HG03442 (cell line): ENCODE measurements around the gene P2RY2.
"Not testable (repeated sequence)": the region's sequence is repeated elsewhere in the genome, so short reads cannot be mapped to it uniquely, and the experiment has no call there.

Source experiments
- ATAC-seq: cut with Tn5 transposase; IDR thresholded peaks from one replicate; pipeline ENCODE4 v1.9.1; 2021; ENCODE audit warnings: mild to moderate bottlenecking, moderate library complexity; ENCODE audit not compliant: unreplicated experiment

The P2RY2 gene

DNA sequence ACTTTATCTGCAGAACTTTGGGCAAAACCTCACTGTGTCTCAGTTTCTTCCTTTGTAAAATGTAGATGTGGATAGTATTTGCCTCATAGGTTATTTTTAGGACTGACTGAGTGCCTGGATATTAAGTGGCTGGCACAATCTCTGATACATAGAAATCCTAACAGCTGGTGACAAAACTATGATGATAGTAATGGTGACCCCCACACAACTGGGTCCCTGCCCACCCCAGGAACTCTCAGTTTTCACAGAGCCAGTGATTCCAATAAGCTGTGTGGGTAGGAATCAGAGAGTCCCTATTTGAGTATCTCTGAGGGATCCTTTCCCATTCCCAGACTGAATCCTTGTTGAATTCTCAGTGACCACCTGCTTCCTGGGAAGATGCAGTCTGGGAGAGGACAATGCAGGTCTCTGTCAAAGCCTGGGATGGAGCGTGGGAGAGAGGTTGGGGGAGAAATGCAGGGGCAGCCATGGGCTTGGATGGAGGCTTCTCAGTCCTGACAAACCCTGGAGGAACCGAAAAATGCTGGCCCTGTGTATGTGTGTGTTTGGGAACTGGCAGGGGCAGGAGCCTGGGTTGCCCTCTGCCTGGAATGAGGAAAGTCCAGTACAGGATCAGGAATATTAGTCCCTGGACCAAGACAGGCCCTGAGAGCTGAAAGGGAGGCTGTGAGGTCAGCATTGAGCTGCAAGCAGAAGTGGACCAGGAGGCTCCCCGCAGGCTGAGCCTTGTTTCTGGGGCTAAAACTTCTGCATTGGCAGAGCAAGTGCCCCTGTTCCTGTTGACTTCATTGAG is 48.0 kb downstream of the P2RY2 start:
- no peak for ATAC-seq

DNA sequence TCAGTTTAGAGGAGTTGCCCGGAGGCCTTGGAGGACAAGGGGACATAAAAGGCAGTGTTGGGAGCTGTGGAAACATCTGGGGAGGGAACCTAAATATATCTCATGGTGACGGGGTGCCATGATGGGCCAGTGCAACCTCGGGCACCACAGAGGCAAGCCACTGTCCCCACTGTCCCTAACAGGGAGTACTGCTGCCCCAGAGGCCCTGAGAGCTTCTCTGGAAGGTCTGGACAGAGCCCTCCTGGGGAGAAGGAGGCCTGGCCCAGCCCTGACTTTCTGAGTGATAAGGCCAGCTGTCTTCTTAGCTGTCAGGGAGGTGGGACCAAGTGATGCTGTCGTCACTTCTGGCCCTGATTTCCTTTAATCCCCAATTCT is 48.6 kb downstream of the P2RY2 start:
- no peak for ATAC-seq

DNA sequence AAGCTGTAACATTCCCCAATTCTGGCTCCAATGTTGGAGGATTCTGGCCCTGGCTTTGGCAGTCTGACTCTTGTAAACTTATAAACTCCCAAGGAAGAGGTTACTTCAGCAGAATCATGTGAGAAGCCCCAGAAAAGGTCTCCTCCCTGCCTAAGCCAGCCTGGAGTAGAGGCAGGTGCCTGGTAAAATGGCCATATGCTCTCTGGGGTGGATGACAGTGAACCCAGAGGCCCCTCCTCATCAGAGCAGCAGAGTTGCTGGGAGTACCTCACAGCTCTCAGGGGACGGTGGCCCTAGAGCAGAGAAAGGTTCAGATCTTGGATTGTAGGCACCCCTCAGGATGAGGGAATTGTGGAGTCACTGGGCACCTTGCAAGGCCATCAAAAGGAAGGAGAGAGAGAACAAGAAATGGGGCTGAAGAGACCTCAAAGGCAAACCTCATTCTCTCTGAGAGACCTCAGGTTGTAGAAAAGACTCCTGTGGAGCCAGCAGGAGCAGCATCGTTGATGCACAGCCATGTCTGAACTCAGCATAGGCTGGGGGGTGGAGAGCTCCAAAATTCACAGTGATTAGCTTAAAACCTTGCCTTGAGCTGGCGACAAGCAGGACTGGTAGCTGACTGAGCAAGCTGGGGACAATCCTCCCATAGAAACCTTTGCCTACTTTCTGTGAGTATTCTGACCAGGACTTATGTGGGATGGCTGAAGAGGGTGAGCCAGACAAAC is 49.2 kb downstream of the P2RY2 start:
- ATAC-seq = no peak

DNA sequence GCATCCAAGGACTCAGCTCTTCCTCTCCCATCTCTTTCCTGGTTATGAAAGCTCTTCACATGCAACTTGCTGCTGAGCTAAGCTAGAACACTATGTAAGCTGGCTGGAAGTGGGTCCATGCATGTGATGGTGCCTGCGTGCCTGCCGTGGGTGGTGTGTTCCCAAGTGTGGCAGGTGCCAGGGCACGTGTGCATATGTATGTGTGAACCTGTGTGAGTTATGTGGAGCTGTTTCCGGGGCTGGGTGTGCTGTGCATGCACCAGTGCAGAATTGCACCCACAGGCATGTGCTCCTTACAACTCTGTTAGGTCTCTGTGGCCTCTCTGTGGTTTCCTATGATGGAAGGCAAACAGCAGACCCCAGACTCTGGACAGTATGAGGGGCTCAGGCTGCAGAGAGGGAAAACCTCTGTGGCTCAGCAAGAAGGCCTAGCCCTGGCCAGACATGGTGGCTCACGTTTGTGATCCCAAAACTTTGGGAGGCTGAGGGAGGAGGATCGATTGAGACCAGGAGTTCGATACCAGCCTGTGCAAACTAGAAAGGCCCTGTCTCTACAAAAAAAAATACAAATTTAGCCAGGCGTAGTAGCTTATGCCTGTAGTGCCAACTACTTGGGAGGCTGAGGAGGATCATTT is 49.9 kb downstream of the P2RY2 start:
- ATAC-seq = no peak

DNA sequence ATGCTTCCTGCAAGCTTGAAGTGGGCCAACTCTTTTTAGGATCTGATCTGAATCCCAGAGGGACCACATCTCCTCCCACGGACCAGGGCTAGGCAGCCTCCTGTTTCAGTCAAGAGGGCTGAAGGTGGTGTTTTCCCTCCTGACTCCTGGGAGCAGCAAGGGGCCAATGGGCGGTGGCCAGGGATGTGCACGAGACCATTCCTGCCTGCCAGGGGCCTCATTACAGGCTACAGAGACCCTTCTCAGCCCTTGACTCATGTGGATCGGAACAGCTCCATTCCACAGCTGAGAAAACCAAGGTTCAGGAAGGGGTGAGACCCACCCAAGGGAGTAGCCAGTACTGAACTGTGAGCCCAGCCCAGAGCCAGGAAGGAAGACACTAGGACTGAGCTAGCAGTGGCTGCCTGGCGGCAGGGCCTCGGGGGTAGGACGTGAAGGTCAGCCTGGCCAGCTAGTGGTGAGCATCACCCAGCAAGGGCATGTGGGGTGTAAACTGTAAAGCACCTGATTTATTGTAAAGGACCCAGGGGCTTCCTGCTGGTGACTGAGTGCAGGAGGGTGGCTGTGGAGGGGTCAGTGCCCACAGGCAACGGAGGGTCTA is 50.7 kb downstream of the P2RY2 start:
- no peak for ATAC-seq

DNA sequence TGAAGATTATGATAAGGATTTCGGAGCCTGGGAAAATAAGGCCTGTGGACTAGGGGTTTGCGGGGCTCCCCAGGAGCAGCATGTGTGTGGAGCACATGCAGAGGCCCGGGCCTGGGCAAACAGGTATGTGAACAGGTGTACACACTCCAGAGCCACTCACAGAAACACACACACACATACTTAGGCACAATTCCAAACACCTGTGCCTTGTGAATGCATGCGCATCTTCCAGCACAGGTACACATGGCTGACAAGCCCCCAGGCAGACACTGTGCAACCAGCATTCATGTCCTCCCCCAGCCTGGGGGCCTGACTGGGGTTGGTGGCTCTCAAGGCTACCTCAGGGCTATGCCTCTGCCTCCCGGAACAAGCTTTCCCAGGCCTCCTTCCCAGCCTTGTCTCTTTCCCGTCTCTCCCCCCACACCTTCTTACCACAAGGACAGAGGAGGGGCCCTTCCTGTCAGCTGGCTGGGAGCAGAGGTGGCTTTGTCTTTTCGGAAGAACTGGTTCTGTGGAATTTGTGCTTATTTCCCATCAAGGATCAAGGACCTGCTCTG is 51.5 kb downstream of the P2RY2 start:
- no peak for ATAC-seq

DNA sequence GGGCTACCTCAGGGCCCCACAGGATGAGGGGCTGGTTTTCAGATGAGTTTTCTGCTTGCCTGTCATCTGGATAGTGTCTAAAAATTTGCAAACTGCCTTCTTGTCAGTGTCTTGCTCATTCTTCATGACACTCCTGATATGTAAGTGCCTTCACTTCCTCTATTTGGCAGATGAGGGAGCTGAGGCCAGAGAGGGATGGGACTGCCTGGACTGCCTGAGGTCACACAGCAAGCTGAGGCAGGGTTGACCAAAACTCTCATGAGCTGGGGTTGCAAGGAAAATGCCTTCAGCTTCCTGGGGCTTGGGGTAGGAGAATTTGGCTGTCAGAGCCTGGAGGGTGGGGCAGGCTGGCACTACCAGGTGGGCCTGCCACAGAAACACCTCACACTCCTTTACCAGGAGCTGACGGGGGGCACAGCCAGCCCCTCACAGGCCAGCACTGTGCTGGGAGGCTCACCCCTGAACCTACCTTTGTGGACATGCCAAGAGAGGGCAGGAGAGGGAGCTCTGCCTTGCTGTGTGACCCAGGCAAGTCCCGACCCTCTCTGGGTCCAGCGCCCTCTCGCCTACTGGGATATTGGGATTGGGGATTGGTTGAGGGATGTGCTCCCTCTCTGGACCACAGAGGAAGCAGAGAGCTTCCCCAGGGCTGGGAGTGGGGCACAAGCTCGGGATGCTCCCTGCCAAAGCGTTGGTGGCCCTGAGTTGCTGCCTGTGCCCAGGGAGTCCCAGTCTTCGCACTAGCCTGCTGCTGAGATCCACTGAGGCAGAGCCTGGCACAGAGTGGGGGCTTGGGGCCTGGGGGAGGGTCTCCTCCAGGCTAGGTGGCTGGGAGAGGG is 52.2 kb downstream of the P2RY2 start:
- ATAC-seq = no peak

DNA sequence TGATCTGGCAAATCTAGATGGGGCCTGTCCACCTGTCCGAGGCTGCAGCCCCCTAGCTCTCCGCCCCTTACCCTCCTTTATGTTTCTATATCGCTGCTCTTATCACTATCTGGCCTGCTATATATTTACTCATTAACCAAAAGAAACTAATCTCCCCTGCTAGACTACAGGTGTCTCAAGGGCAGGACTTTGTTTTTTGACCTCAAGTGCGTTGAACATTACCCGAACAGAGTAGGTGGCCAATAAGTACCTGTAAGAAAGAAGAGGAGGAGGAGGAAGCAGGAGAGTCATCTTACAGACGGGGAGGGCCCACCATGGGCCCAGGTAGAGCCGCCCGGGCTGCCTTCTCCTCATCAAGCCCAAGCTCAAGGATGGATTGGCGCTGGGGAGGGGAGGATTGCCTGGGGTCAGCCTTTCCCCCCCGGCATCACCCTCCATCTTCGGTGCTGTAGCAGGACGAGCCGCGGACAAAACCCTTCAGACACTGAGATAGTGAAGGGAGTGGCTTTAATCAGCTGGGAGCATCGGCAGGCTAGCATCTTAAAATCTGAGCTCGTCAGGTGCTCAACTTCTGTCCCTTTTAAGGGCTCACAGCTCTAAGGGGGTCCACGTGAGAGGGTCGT is 52.9 kb downstream of the P2RY2 start:
- no peak for ATAC-seq

DNA sequence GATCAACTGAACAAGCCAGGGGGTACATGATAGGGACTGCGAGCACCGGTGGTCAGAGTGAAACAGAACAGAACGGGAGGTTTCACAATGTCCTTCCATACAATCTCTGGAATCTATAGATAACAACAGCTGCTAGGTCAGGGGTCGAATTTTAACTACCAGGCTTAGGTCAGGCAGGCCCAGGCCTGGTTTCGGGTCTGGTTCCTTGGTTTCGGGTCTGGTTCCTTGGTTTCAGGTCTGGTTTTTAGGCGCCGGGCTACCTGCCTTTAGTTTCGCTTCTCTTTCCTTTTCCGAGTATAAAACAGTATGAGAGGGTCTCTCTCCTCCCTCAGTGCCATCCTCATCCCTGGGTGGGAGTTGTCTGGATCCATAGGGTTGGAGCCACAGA is 53.4 kb downstream of the P2RY2 start:
- ATAC-seq = not testable (repeated sequence)

DNA sequence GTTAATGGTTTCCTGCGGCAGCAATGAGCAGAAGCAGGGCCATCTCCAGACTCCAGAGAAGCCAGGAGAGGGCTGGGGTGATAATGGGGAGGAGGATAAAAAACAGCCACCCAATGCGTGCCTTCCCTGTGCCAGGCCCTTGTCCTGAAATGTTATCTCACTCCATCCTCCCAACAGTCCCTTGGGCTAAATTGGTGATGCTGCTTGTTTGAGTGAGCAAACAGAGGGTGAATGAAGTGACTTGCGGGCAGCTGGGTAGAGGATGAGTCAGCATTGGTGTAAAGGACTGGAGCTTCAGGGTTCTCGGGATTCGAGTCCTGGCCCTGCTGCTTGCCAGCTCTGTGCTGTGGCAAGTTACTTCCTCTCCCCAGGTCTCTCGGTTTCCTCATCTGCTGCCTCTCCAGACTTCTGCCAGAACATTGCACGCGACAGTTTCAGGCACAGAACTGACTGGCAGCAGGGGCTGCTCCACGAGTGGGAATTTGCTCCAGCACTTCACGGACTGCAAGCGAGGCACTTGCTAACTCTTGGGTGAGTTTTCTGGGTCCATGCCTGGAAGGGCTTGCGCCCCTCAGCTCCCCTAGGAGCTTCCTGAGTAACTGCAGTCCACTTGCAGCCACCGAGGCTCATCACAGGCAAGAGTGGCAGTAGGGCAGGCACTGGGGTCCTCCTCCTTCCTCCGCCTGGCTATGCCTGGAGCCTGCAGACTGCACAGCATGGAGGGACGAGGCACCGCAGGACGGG is 54.0 kb downstream of the P2RY2 start, which contains the start of gene P2RY6:
TSS of gene P2RY6 (plus strand) at position 403 of the 744 bp plus-strand sequence. CDS start 24,181 bp downstream, outside the sequence.
- no peak for ATAC-seq

DNA sequence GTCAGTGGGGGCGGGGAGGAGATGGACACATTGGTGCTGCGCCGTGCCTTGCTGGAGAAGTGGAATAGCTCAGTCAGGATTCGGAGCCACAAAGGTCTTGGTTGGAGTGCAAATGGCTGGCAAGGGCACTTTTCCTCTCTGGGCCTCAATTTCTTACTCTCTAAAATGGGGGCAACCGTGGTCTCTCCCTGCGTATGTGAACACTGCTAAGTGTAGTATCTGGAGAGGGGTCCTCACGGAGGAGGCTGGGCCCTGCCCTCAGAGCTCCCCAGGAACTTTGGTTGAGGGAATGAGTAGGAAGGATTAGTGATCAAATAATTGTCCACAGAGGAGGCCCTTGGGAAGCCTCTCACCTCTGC is 54.6 kb downstream of the P2RY2 start:
- ATAC-seq = no peak

DNA sequence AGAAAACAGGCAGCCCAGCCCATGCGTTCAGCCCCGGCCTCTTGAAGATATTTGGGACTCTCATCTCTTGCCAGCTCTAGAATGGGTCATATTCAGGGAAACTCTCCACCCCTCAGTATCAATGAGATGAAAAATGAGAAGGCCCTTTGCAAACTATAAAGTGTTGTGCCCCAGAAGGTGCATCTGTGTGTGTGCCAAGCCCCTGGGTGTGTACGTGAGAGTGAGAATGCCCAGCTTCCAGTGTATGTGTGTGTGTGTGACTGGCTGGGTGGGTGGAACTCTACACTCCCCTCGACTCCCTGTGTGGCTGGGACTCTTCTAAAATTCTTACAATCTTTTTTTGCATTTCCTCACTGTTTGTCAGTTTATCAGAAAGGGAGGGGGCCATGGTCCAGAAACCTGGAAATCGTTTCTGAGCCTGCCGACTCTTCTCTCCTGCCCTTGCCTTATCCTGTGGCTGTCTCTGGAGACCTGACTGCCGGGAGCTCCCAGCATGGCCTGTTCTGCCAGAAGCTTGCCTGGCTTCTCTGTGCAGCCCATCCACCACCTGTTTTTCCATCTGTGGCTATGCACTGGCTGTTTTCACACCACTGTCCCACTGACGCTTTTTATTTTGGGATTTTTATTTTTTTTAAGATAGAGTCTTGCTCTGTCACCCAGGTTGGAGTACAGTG is 55.3 kb downstream of the P2RY2 start:
- ATAC-seq = no peak

DNA sequence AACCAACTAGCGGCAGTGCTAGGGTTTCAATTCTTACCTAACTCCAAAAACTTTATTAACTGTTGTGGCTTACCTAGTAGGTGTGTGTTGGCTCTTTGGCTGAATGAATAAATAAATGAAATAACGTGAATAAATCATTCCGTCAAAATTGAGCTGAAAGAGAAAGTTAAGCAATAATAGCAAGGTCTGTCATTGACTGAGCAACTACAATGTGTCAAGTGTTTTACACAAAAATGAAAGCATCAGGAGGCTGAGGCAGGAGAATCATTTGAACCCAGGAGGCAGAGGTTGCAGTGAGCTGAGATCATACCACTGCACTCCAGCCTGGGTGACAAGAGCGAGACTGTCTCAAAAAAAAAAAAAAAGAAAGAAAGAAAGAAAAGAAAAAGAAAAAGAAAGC is 56.1 kb downstream of the P2RY2 start:
- ATAC-seq = not testable (repeated sequence)

DNA sequence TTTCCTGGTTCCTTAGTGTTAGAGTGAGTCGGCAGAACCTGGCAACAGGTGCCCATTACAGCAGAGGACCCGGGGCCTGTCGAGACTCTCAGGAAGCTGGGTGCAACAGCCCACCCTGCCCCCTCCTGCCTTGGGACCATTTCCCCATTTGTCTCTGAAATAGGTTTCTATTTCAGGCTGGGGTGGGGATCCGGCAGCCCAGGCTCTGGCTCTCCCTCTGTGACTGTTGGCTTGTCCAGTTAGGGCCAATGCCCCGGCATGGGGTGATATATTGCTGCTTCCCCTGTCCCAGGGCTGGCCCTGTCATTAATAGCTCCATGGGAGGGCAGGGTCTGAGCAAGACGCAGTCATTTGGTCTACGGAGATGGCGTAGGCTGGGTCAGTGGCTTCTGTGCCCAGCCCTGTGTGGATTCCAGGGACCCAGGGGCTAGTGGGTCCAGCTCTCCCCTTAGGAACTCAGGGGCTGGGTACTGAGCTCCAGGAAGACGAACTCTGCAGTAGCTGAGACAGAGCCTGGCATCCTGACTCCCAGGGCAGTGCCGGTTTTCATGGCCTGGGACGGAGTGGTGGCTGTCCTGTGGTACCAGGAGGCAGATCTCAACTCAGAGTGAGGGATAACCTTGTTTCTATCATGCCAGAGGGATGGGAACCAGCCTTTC is 56.8 kb downstream of the P2RY2 start:
- no peak for ATAC-seq

DNA sequence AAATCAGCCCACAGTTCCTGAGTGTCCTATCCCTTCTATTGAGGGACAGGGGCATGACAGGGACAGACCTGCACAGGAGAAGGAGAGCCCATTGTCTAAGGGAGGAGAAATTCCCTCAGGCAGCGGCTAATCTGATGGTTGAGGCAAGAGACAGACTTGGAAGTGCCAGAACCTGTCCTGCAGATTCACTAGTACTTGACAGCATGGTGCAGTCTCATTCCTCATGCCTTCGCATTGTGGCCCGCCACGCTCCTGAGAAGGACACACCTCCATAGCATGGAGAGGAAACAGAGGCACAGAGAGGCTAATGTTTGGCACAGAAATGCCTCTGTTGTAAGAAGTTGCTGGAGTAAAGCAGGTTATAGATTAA is 57.3 kb downstream of the P2RY2 start:
- no peak for ATAC-seq

DNA sequence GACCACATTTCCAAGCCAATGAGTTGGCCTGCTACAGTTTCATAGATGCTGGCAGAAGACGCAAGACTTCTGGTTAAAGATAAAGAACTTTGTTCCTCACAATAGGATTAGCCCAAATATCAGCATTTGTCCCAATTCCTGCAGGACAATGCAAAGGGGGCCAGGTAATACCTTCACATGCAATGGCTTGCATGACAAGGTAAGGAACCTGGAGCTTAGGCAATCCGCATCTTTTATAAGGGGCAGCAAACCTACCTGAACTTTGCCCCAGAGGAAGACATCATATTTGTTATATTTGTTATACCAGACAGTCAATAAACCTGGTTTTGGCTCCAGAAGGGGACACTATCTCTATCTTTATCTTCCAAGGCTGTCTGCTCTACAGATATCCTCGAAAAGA is 59.4 kb downstream of the P2RY2 start:
- ATAC-seq = no peak

DNA sequence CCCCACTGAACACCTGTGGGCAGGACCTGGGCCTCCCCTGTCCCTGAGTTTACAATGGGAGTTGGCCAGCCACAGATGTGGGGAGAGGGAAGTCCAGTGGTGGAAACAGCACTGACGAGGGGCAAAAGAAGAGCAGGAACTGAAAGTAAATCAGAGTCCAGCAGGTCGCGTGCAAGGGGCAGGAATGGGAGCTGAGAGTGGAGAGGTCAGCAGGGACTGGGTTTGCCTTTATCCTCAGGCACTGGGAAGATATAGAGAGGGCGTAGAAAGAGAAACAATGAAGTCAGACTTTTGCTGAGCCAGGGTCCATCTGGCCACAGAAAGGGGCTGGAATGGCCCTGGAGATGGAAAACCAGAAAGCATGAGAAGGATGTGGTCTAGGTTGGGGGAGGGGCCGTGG is 62.5 kb downstream of the P2RY2 start:
- no peak for ATAC-seq

DNA sequence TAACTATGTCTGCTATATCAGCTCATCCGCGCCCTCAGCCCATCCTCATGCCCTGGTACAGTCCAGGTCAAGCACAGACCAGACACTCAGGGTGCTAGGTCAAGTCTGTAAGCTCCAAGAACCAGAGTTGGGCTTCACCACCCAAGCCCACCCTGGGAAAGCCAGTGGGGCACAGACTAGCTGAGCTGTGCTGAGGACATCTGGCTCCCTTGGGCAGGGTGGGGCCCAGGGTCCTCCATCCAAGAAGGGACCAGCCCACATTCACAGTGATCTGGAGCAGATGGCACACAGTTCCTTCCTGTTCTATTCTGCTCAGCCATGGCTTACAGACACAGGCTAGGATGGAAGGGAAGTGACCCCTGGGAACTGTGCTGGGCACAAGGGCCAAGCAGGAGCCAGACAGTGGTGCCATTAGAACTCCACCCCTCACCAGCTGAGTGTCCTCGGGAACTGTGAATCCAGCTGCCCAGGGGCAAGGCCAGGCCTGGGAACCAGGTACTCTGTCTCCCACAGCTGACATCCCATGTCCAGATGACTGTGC is 63.2 kb downstream of the P2RY2 start:
- ATAC-seq = no peak
